ENCODE data around the gene RNF175.

RNF175 gene

GRCh38 chr4:153757407-153757806, 2.4 kb downstream of the RNF175 start:
- no peak for TF ChIP-seq CTCF (IDR thresholded peaks at IDR 0.05)
- no peak for DNase-seq
- intact Hi-C loops (cut with DNase I; ENCODE audit: low total_unique reads): loop anchor here (5.0 kb wide), 1 partner anchor 305 kb away; no protein-coding TSS in a partner anchor
- H3K27ac ChIP-seq: no peak overlapping the region
- peaks cover 0 to 13% of the 10 kb centered on the region in 2 donors for H3K27me3 ChIP-seq
- no peaks in the 10 kb centered on the region for H3K9me3 ChIP-seq
- H3K36me3 ChIP-seq: no peaks in the 10 kb centered on the region
- peaks cover 0 to 13% (median 6%) of the 10 kb centered on the region in 4 donors for H3K4me1 ChIP-seq
- H3K4me3 ChIP-seq: no peak overlapping the region

DNA sequence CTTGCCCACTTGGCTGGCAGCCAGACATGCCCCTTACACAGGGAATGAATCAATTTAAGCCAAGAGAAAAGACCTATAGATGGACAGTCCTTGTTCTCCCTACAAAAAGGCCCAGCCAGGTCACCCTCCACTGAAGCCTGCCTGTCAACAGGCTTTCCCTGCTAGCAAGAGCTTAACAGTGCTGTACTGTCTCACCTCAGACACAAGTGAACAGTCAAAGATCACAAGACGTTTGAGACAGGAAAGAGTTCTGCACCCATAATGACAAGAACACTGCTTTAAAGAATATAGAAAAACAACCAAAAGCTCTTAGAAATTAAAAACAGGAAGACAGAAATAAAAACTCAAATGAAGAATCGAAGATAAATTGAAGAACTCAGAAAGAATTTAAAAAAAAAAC, 4.6 kb downstream of the RNF175 start:
- H3K4me1 ChIP-seq: peaks cover 0 to 13% (median 6%) of the 10 kb centered on the region in 4 donors
- H3K36me3 ChIP-seq: no peaks in the 10 kb centered on the region
- no peaks in the 10 kb centered on the region for H3K9me3 ChIP-seq
- H3K27ac ChIP-seq: no peak overlapping the region
- peaks cover 0 to 13% of the 10 kb centered on the region in 2 donors for H3K27me3 ChIP-seq
- no peak for DNase-seq
- H3K4me3 ChIP-seq: no peak overlapping the region
- TF ChIP-seq CTCF (IDR thresholded peaks at IDR 0.05): no peak
- intact Hi-C loops (cut with DNase I; ENCODE audit: low total_unique reads): loop anchor here (5.0 kb wide), 1 partner anchor 303 kb away; no protein-coding TSS in a partner anchor

DNA sequence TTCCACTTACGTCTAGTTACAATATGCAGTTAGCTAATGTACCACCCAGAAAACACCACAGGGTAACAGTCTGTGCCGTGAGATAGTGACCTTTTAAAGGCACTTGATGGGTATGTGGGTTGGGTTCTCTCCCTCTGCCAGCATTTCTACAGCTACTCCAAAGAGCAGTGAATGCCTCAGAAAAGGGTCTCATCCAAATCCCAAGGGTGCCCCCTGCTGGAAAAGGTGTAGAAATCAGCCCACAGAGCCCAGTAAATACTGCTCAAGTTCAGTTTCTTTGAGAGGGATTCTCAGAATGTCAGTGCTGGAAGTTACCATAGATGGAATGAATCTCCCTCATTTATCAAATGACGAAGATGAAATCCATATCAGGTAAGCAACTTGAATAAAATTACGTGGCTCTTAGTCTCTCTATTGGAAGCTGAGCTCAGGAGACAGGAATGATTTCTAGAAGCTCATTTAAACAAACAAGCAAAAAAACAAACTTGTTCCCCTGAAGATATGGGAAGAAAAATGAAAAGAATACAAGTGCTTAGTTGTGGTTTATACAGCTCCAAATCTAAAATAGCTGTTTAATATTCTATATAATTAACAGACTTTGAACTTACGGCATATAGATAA, 9.5 kb downstream of the RNF175 start:
- Histone ChIP-seq H3K27me3 (no peaks in the 10 kb centered on the region), H3K4me1 (peaks cover 0 to 13% (median 0%) of the 10 kb centered on the region in 4 donors), H3K4me3 (no peak overlapping the region), H3K9me3 (no peaks in the 10 kb centered on the region), H3K27ac (no peak overlapping the region), H3K36me3 (no peaks in the 10 kb centered on the region)
- peak; percentile 63 to 77 for DNase-seq
- intact Hi-C loops (cut with DNase I; ENCODE audit: low total_unique reads): loop anchor here (2.0 to 5.0 kb wide), 4 partner anchors 108 to 1983 kb away; partner anchors contain the start of gene MND1
- peak; percentile 71 to 83 for TF ChIP-seq CTCF (IDR thresholded peaks at IDR 0.05)

DNA sequence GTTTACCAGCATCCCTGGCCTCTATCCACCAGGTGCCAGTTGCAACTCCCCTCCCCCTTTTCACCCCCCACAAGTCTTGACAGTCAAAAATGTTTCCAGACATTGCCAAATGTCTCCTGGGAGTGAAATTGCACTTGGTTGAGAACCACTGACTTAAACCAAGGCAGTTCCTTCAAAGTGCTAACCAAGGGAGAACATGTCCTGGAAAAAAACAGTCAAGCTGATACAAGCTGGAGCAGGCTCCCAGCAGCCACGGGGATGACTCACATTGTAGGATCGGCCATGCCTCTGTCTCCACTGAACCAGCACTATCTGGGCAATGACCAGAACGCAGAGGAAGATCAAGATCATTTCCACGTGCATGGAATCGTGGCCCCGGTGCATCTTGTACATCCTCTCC, 11.4 kb downstream of the RNF175 start:
- no peaks in the 10 kb centered on the region for H3K27me3 ChIP-seq
- H3K4me1 ChIP-seq: peaks cover 0 to 13% (median 0%) of the 10 kb centered on the region in 4 donors
- intact Hi-C loops (cut with DNase I; ENCODE audit: low total_unique reads): loop anchor here (5.0 kb wide), 1 partner anchor 116 kb away; no protein-coding TSS in a partner anchor
- peak; percentile 73 to 85 for DNase-seq
- no peak overlapping the region for H3K27ac ChIP-seq
- no peaks in the 10 kb centered on the region for H3K36me3 ChIP-seq
- TF ChIP-seq CTCF (IDR thresholded peaks at IDR 0.05): no peak
- H3K4me3 ChIP-seq: no peak overlapping the region
- no peaks in the 10 kb centered on the region for H3K9me3 ChIP-seq

- H3K27ac ChIP-seq: peak overlapping the region in 1 of 2 donors; percentile 14
Measured at GRCh38 chr4:153747406-153747955, 12.3 kb downstream of the RNF175 start.

More at GRCh38 chr4:153747406-153747955, 12.3 kb downstream of the RNF175 start:
- intact Hi-C loops (cut with DNase I; ENCODE audit: low total_unique reads): loop anchor here (5.0 kb wide), 1 partner anchor 115 kb away; no protein-coding TSS in a partner anchor
- Histone ChIP-seq H3K27me3 (no peaks in the 10 kb centered on the region), H3K4me1 (peaks cover 0 to 13% (median 0%) of the 10 kb centered on the region in 4 donors), H3K4me3 (no peak overlapping the region), H3K9me3 (no peaks in the 10 kb centered on the region), H3K36me3 (no peaks in the 10 kb centered on the region)
- DNase-seq: no peak
- no peak for TF ChIP-seq CTCF (IDR thresholded peaks at IDR 0.05)
